CD4-positive, alpha-beta T cell treated with Interferon gamma for 1 hour (primary cell): Measurements from ENCODE around the gene PSMD8.
"Not testable (repeated sequence)": the region's sequence is repeated elsewhere in the genome, so short reads cannot be mapped to it uniquely, and the experiment has no call there.

Source experiments
- DNase-seq: peaks from one replicate; pipeline ENCODE4 v3.0.0-alpha.2; 2020

PSMD8 gene

GRCh38 chr19:38362076-38362945 lies 12.1 kb upstream of the PSMD8 start:
- DNase-seq = peak; percentile 66

GRCh38 chr19:38362946-38363688 lies 11.3 kb upstream of the PSMD8 start:
- not testable (repeated sequence) for DNase-seq

- DNase-seq = no peak
Measured at GRCh38 chr19:38367041-38367440, 7.3 kb upstream of the PSMD8 start.

GRCh38 chr19:38369584-38369983 lies 4.8 kb upstream of the PSMD8 start:
- DNase-seq = no peak

GRCh38 chr19:38370299-38370698 lies 4.1 kb upstream of the PSMD8 start:
- DNase-seq = no peak

GRCh38 chr19:38371081-38371480 lies 3.3 kb upstream of the PSMD8 start:
- no peak for DNase-seq

- no peak for DNase-seq
Measured at GRCh38 chr19:38373907-38374331, 452 bp upstream of the PSMD8 start.

GRCh38 chr19:38375098-38375493 lies 725 bp downstream of the PSMD8 start:
- no peak for DNase-seq

- DNase-seq = no peak
Measured at GRCh38 chr19:38375748-38376147, 1.4 kb downstream of the PSMD8 start.

GRCh38 chr19:38376576-38376975 lies 2.2 kb downstream of the PSMD8 start:
- DNase-seq = no peak

GRCh38 chr19:38377052-38377451 lies 2.7 kb downstream of the PSMD8 start:
- no peak for DNase-seq

- no peak for DNase-seq
Measured at GRCh38 chr19:38378866-38379265, 4.5 kb downstream of the PSMD8 start.

- DNase-seq = no peak
Measured at GRCh38 chr19:38381138-38381537, 6.8 kb downstream of the PSMD8 start.

- no peak for DNase-seq
Measured at GRCh38 chr19:38383184-38383583, 8.8 kb downstream of the PSMD8 start.

GRCh38 chr19:38383743-38384142 lies 9.4 kb downstream of the PSMD8 start:
- DNase-seq = no peak

- no peak for DNase-seq
Measured at GRCh38 chr19:38384209-38385027, 10.0 kb downstream of the PSMD8 start.

GRCh38 chr19:38385057-38385803 lies 10.9 kb downstream of the PSMD8 start:
- no peak for DNase-seq

GRCh38 chr19:38385804-38386257 lies 11.5 kb downstream of the PSMD8 start:
- no peak for DNase-seq

GRCh38 chr19:38386300-38386970 lies 12.1 kb downstream of the PSMD8 start:
- DNase-seq = no peak

GRCh38 chr19:38386971-38387549 lies 12.7 kb downstream of the PSMD8 start:
- peak; percentile 14 for DNase-seq
